CD4-positive, alpha-beta T cell treated with Interleukin-17A for 1 hour (primary cell): ENCODE results near the gene TMEM205.
A peak's percentile ranks its signal among the peaks of the same experiment; 100 is the strongest.
"Not testable (repeated sequence)": the region's sequence is repeated elsewhere in the genome, so short reads cannot be mapped to it uniquely, and the experiment has no call there.

Source experiments
- DNase-seq: peaks from one replicate; pipeline ENCODE4 v3.0.0-alpha.2; 2020

Gene TMEM205

DNA sequence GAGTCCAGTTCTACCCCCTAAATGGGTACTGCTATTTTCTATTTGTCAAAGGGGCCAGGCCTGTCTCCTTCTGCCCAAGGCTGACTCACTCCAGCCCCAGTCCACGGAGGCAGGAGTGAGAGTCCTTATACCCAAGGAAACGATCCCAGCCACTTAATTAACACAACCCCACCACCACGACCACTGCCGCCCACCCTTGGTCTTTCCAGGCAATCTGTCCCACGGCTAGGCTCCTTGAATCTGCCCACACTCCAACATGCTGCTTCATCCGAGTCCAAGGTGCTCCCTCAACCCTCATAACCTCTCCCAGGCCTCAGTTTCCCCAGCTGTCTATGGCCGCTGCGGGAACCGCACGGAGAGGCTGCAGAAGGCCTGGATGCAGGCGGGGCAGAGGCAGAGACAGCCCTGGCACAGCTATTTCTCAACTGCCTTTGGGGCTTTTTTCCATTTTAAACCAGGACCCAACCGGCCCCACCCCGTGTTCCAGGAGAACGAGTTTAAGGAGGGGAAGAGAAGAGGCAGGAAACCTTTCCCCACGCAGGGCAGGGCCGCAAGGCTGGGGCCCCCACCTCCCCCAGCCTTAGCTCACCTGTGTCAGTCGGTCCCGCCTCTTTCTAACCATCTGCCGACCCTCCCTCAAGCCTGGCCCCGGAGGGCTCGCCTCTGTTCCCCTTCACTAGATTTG lies 7.4 kb downstream of the TMEM205 start:
- DNase-seq, result no peak

DNA sequence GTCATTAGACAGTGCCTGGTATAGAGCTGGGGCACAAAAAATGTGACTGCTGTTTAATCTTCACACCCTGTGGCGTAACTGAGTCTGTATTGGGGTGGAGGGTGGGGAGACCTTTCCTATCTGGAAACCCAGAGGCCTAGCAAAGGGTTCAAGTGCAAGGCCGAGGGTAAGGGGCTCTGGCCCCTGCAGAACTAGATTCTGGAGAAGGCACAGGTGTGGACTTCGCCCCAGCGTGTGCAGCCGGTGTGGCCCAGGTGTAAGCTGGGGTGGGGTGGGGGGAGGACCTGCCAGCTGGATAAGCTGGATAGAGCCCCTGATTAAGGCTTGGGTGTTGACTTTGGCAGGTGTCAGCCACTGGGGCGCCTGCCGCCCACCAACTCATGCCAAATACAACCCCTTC lies 7.9 kb downstream of the TMEM205 start:
- DNase-seq, result no peak

DNA sequence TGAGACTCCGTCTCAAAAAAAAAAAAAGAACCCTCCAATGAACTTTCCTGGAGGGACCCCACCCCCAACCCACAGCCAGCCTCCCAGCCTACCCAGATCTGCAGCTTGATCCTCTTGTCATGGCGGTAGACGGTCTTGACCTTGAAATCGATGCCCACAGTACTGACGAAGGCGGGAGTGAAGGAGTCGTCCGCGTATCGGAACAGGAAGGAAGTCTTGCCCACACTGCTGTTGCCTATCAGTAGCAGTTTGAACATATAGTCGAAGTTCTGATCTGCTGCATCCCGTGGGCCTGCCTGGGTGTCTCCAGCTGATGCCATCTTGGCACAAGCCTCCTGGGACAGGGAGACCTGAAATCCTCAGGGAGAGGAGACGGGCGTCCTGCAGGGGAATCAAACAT lies 9.0 kb downstream of the TMEM205 start:
- DNase-seq, result peak; percentile 17

DNA sequence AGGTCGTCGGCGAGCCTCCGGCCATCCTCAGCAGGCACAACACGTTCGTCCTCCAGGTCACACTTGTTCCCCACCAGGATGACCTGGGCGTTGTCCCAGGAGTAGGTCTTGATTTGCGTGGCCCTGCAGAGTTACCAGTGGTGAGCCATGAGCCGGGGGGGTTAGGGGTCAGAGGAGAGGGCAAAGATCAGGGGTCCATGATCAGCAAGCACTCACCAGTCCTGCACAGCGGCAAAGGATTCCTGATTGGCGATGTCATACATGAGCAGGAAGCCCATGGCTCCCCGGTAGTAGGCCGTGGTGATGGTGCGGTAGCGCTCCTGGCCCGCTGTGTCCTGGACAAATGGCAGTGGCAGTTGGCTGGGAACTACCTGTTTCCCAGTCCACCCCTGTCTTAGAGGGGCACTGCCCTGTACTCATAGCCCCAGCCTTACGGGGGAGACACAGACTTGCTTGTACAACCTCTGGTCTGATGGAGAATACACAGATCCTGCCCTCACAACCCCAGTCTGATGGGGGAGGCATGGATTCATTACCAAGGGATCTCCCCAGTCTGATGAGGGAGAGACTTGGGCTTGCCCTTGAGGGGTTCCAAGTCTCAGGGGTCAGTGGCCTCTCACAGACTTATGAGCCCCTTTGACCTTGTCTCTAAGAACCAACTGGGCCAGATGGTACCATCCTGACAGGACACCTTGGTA lies 10.5 kb downstream of the TMEM205 start:
- no peak for DNase-seq

DNA sequence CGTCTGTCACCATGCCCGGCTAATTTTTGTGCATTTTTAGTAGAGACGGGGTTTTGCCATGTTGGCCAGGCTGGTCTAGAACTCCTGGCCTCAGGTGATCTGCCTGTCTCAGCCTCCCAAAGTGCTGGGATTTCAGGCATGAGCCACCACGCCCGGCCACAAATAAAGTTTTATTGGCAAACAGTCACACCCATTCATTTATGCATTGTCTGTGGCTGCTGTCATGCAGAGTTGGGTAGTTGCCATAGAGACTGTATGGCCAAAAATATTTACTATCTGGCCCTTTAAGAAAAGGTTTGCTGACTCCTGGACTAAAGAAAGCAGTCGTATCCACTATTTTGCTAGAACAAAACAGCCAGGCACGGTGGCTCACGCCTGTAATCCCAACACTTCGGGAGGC lies 12.2 kb downstream of the TMEM205 start:
- not testable (repeated sequence) for DNase-seq

DNA sequence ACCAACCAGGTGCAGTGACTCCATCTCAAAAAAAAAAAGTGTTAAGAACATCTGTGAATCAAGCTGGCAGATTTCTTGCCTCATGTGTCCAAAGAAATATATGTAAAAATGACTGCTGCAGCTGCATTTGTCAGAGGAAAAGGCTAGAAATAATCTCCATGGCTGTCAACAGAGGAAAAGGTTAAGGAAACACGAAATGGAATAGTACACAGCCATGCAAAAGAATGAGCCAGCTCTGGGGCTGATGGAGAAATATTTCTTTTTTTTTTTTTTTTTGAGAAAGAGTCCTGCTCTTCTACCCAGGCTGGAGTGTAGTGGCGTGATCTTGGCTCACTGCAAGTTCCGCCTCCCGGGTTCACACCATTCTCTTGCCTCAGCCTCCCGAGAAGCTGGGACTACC lies 13.2 kb downstream of the TMEM205 start:
- no peak for DNase-seq

DNA sequence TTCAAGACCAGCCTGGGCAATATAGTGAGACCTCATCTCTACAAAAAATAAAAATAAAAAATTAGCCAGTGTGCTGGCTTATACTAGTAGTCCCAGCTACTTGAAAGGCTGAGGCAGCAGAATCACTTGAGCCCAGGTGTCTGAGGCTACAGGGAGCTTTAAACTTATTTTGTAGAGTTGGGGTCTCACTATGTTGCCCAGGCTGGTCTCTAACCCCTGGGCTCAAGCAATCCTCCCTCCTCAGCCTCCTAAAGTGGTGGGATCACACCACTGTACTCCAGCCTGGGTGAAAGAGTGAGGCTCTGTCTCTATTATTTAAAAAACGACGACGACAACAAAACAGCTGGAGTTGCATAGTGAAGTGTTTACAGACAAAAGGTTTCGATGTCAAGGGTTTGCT lies 14.6 kb downstream of the TMEM205 start:
- DNase-seq, result no peak

DNA sequence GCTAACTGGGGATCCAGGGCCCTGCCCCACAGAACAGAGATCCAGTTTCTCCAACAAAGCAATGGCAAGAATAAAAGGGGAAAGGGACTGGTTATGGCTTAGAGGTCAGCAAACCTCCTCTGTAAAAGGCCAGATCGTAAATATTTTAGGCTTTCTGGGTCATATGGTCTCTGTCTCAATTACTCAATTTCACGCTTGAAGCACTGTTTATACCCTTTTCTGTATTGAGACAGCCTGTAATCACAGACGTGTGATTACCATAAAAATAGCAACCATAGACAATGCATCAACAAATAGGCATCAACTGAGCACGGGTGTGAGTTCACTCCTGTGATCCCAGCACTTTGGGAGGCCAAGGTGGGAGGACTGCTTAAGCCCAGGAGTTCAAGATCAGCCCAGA lies 15.9 kb downstream of the TMEM205 start:
- no peak for DNase-seq

DNA sequence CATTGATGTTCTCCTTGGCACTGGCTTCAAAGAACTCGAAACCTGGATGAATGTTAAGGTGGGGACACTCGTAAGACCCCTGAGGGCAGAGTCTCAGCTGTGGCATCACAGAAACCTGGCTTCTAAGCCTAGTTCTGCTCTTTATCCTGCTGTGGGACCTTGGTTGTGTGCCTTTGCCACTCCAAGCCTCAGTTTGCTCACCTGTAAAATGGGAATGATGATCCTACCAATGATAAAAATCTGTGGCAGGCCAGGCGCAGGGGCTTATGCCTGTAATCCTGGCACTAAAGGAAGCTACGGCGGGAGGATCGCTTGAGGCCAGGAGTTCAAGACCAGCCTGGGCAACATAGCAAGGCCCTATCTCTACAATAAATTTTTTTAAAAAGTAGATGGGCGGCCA lies 20.5 kb downstream of the TMEM205 start:
- no peak for DNase-seq

DNA sequence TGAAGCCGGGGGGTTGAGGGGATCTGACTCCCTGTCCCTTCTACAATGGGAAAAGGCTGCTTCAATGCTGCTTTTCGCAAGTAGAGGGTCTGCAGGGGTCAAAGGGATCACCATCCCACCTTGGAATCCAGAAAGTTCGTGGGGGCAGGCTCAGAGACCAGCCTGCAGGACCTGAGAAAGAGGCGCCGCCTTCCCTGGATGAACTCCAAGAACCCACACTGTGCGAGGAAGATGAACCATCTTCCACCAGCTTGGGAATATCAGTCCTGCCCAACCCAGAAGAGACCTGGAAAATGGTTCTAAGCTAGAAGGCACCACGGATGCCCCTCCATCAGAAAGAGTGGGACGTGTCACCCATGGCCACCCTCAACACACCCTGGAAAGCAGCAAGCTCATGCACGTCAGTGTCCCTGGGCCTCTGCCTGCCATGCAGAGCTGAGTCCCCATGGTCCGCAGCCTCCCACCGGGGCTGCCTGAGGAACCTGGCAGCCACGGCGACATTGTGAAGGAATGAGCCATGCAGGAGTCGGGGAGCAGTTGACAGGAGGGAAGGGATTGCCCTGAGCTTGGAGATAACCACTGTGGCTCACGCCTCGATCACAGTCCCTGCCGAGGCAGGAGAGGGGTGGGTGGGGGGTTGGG lies 21.2 kb downstream of the TMEM205 start:
- DNase-seq, result no peak

DNA sequence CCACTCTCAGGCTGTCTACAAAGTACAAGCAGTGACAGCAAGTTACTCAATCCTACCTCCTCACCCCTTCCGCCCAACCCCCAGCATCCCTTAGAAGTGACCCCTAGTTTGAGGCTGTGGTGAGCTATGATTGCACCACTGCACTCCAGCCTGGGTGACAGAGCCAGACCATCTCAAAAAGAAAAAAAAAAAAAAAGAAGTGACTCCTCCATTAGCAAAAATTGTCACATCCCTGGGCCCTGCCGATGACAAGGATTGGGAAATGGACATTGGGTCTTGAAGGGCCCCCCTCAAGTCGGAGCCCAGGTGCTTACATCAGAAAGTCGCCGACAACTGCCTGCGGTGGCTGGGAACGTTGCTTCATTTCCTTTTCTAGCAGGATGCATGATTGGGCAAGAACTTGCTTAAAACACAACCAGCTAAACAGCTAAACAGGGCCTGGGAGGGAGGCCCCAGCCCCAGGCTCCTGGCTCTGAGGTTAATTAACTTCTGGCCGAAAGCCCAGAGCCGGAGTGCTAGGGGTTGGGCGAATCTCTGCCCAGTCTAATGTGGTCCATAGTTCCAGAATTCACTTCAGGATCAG lies 21.9 kb downstream of the TMEM205 start:
- DNase-seq, result peak; percentile 45

DNA sequence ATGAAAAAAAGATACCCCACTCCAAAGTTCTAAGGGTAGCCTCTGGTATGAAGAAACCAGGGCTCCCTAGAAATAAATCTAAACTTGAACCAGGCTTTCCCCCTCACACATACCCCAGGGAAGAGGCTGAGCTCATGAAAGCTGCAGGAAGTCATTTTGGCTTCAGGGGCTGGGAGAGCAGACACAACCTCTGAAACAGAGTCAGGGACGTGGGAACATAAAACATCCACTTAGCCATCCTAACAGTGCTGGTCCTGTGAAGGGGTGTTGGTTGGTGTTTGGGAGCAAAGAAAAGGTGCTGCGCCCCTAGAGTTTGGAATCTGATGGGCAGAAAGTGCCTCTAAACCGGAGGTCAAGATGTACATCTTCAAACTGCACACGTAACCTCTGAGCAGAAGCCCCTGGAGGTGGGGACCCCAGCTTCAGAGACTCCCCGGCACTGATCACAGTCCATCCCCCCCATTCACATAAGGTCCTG lies 22.4 kb downstream of the TMEM205 start:
- DNase-seq, result no peak

DNA sequence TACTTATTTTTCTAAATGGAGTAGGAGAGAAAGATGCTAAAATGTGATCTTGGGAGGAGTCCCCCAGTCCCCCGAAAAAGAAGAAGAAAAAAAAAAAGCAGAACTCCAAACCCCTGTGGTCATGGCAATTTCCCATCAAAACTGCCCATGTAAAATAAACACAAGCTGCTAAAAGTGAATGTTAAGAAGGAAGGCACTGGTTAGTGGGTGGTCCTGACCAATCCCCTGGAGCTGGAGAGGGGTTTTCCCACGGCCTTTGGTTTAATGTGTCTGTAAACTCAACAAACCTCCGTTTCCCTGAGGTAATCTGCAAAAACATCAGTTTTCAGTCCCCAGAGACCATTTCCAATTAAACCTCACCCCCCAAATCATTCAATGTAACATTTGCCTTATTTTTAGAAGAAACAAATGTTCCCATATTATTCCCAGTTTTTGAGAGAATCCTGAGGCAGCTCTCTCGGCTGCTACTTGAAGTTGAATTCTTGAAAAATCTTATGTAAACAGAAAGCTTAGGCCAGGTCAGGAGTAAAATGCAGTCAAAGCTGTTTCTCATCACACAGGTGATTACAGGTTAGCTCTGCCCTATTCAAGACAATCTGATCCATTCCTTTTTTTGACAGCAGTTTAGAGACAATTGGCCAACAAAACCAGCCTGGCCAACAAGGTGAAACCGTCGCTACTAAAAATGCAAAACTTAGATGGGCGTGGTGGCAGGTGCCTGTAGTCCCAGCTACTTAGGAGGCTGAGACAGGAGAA lies 23.6 kb downstream of the TMEM205 start:
- no peak for DNase-seq

DNA sequence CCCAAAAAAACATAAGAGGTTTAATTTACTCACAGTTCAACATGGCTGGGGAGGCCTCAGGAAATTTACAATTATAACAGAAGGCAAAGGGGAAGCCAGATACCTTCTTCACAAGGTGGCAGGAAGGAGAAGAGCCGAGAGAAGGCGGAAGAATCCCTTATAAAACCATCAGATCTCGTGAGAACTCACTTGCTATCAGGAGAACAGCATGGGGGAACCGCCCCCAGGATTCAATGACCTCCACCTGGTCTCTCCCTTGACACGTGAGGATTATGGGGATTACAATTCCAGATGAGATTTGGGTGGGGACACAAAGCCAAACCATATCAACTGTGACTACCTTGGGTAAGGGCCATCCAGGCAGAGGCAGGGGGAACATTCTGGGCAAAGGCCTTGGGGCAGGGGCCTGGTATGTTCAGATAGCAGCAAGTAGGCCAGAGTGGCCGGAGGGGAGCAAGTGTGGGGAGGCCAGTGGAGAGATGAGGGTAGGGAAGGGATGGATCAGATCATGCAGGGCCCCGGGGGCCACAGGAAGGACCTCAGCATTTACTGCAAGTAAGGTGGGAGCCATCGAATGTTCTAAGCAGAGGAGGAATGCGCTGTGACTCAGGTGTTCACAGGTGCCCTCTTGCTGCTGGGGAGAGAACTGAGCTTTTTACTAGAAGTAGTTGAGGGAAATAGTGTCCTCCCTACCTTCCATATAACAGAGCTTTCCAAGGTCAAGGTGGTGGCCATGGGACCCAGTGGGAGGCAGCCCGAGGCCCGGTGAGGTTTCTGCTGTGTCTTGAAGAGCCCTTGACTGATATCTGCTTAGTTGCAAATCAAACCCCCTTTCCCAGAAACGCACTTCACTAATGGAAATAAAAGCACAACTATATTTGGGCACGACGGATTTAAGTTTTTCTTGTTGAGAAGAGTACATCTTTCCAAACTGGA lies 24.6 kb downstream of the TMEM205 start:
- DNase-seq, result no peak

DNA sequence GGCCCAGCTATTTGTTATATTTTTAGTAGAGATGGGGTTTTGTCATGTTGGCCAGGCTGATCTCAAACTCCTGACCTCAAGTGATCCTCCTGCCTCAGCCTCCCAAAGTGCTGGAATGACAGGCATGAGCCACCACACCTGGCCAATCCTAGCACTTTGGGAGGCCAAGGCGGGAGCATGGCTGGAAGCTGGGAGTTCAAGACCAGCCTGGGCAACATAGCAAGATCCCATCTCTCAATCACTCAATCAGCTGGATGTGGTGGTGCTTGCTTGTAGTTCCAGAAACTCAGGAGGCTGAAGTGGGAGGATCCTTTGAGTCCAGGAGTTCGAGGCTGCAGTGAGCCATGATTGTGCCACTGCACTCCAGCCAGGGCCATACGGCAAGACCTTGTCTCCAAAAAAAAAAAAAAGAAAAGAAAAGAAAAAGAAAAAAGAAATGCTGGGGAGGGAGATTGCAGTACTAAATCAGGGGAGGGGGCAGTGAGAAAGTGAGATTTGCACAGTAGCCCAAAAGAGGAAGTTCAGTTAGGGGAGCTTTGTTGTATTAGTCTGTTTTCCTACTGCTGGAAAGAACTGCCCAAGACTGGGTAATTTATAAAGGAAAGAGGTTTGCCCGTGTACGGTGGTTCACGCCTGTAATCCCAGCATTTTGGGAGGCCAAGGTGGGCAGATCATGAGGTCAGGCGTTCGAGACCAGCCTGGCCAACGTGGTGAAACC lies 25.6 kb downstream of the TMEM205 start:
- not testable (repeated sequence) for DNase-seq

DNA sequence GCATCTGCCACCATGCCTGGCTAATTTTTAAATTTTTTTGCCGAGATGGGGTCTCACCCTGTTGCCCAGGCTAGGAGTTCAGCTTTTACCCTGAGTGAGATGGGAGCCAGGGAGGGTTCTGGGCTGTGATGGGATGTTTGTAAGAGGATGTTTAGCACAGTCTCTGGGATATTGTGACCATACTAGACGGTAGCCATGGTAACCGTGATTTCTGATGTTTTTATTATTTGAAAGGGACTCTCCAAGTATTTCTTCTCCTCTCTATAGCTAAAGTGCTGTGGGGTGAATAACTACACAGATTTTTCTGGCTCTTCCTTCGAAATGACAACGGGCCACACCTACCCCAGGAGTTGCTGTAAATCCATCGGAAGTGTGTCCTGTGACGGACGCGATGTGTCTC lies 39.7 kb downstream of the TMEM205 start:
- DNase-seq, result no peak

DNA sequence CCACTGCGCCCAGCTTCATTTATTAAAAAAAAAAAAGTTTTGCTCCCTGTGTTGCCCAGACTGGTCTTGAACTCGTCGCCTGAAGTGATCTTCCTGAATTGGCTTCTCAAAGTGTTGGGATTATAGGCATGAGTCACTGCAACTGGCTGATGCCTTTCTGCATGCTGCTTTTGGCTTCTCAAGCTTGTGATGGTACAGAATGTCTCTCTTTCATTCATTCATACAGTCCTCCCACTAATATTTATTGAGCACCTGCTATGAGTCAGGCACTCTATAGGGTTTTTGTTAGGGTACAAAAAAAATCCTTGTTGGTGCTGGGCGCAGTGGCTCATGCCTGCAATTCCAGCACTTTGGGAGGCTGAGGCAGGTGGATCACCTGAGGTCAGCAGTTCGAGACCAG lies 41.1 kb downstream of the TMEM205 start:
- no peak for DNase-seq

DNA sequence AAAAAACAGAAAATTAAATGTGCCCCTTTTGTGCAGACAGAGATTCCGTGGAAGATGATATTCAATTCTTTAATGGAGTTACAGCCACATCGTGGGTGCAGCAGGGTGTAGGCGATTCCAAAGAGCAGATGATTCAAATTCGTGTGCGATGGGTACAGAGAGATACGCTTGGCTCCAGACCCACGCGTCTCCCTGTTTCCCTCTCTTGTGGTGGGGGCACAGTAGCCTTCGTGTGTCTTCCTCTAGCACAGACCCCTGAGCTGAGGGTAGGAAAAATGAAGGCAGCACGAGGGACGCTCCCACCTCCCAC lies 45.3 kb downstream of the TMEM205 start:
- DNase-seq, result no peak

DNA sequence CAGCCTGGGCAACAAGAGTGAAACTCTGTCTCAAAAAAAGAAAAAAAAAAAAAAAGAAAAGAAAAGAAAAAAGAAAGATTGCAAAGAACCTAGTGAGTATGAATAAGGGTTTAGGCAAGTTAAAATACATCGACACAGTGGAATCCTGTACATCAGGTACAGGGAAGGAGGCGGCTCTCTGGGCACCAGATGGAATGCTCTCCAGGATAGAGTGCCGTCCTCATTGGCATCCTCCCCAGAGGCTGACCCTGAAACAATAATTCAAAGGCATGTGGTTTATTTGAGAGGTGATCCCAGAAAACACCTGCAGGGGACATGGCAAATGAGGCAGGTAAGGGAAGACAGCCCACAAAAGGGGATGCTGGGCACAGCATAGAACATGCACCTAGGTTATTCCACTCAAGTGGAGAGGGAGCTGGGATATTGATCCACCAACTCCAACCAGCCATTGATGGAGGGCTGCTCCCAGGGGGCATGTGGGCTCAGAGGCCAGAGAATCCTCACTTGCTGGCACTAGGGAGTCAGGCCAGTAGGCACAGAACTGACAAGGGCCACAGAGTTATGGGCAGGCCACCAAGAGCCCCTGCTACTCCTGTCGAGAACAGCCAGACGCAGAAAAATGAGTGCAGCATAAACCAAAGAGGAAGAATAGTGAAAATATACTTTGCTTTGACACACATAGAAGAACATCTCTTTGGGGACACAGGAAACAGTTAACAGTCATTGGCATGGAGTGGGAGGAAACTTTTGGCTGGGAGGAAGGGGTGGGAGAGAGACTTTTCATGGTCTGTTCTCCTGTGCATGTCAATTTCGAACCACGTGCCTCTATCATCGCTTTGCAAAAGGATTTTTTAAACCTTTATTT lies 45.9 kb downstream of the TMEM205 start:
- DNase-seq, result no peak

DNA sequence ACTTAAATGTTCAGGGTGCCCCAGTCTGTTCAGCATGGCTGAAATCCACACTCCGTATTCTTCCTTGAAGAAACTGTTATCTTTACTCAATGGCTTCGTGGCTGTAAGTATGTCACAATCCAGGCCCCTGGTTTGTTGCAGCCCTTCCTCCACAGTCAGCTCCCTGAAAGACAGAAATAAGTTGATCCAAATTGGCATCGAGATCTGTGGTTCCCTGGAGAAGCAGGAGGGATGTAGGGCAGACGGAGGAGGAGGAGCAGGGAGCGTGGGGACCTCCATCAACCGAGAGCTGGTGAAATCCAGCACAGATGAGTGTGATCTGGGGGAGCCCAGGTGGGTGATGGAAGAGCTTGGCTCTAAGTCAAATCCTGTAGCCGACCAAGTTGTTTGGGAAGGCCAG lies 49.8 kb downstream of the TMEM205 start:
- no peak for DNase-seq
